ENCODE measurements around the gene CLIC3.
"Not testable (repeated sequence)": the region's sequence is repeated elsewhere in the genome, so short reads cannot be mapped to it uniquely, and the experiment has no call there.

Gene CLIC3, protein sequence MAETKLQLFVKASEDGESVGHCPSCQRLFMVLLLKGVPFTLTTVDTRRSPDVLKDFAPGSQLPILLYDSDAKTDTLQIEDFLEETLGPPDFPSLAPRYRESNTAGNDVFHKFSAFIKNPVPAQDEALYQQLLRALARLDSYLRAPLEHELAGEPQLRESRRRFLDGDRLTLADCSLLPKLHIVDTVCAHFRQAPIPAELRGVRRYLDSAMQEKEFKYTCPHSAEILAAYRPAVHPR

GRCh38 chr9:136996361-136997292, at the start of gene CLIC3:
Gene CLIC3, minus strand, starts transcription at chr9:136996568. Its CDS starts 25 bp downstream, at chr9:136996543.
- no peak for DNase-seq

- peak; percentile 24 for DNase-seq
Measured at GRCh38 chr9:137045294-137046087, 49.1 kb upstream of the CLIC3 start.

DNA sequence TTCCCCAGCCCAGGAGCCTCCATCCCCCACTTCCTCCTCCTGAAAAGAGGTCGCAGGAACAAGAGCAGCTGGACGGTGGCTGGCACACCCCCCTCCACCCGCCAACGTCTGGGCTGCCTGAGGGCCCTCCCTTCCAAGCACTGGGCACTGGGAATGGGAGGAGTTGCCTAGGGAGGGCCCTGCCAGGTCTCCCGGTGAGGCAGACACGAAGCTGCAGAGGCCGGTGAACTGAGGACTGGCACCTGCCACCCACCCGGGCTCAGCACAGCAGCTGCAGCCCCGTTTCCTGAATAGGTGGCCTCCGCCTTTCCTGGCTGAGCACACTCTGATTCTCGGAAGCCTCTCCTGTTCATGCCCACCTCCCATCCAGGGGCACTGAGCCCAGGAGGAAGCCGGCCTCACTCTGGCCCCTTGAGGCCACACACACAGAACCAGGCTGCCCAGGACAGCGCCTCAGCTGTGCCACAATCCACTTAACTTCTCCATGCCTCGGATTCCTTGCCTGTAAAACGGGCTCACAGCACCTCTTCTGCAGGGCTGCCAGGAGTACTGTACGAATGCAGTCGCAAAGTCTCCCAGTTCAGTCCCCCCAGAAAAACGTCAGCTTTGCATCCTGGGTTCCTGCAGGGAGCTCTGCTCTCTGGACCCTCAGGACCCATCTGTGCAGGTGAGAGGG, 48.3 kb upstream of the CLIC3 start:
- DNase-seq: no peak

GRCh38 chr9:137044037-137044436, 47.7 kb upstream of the CLIC3 start:
- no peak for DNase-seq

DNA sequence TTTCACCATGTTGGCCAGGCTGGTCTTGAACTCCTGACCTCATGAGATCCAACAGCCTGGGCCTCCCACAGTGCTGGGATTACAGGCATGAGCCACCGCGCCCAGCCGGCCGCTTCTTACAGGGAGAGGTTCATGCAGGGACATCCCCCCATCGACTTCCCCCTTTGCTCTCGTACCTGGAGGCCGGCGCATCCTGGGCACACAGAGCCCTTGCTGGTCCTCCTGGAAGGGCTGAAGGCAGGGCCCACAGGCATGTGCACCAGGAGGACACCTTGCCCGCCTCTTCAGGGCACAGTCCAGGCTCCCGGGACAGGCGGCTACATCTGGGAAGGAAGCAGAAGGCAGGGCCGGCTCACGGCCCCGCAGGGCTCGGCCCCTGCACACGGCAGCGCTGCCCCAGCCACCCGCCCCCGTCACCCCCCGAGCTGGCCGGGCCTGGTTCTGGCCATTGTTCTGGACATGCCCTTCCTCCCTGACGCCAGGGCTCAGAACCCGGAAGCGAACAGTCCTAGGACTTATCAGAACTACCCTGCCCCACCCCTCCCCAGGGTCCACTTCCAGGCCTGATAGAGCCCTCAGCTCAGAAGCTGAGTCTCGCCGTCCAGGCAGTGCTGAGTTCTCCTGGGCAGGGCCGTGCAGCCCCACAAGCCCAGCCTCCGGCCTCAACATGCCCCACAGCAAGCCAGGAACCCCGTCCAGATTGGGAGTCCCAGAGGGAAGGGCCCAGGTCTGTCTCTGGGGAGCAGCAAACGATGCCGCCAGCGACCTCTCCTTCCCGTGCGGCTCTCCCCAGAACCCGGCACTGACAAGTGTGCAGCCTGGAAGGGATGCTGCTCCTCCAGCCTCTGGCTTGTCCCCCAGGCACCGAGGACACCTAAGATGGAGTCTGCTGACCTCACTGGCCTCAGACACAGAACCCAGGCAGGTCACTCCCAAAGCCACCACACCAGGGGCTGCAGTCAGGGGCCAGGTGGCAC, 46.7 kb upstream of the CLIC3 start:
- DNase-seq: no peak

DNA sequence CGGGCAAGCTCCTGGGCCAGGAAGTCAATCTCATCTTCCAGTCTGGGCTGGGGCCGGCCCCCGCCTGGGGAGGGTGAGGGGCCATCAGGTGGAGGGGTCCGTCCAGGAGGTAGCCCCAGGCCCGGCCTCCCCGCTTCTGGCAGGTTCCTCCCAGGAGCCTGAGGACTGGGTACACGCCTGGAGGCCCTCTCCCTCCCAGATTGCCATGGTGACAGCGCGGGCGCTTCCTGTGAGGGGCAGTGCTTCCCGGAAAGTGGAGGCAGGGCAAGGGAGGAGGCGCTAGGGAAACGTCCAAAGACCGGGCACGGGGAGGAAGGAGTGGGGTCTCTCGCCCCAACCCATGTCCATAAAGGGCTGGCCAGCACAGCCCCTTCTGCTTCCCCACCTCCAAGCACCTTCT, 44.8 kb upstream of the CLIC3 start:
- no peak for DNase-seq

DNA sequence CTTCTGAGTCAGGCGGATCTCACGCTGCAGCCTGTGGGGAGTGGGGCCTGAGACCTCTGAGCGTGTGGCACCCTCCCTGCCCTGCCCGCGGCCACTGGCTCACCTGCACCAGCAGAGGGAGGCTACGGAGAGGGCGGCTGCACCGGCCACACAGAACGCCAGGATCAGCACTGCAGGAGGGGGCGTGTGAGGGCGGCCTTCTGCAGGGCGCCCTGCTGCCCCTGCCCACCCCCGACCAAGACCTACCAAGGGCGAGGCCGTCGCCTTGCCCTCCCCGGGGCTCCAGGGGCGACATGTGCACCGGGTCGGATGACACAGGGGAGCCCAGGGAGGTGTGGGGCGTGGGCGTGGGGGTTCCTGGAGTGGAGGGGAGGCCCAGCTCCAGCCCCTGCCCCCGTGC, 44.2 kb upstream of the CLIC3 start:
- DNase-seq: no peak

GRCh38 chr9:137039611-137040366, 43.4 kb upstream of the CLIC3 start:
- no peak for DNase-seq

DNA sequence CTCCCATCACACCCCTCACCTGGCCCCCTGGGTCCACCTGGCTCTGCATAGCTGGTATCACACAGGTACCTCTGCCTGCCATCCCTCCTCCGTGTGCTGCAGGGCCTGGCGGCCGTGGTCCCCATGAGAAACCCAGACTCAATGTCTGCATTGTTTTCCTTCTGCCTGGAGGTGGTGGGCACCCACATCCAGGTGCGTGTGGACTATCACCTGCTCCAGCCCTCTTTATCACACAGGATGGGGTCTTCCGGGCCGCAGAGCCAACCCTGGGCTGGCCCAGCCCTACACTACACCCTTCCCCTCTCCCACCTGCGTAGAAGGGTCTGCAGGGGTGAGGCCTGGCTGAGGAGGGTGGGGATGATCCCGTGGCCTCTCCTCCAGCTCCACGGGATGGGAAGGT, 42.5 kb upstream of the CLIC3 start:
- no peak for DNase-seq

GRCh38 chr9:137037483-137037882, 41.1 kb upstream of the CLIC3 start:
- DNase-seq: no peak

- no peak for DNase-seq
Measured at GRCh38 chr9:137037035-137037434, 40.7 kb upstream of the CLIC3 start.

DNA sequence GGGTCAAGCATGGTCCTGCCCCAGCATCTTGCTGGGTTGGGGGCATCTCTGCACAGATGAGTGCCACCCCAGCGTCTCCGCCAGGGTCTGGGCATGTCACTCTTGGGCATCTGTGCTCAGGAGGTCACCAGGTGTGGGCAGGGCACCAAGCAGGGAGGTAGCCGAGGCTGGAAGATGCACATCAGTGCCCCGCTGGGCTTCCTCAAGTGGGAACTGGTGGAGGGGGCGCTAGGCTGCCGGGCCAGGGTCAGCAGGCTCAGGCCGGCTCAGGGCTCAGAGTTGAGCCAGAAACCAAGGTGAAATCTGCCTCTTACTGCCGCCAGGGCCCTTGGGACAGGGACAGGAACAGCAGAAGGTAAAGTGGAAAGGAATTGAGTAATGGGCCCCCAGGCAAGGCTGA, 39.6 kb upstream of the CLIC3 start:
- DNase-seq: no peak

- no peak for DNase-seq
Measured at GRCh38 chr9:137035507-137035834, 39.1 kb upstream of the CLIC3 start.

DNA sequence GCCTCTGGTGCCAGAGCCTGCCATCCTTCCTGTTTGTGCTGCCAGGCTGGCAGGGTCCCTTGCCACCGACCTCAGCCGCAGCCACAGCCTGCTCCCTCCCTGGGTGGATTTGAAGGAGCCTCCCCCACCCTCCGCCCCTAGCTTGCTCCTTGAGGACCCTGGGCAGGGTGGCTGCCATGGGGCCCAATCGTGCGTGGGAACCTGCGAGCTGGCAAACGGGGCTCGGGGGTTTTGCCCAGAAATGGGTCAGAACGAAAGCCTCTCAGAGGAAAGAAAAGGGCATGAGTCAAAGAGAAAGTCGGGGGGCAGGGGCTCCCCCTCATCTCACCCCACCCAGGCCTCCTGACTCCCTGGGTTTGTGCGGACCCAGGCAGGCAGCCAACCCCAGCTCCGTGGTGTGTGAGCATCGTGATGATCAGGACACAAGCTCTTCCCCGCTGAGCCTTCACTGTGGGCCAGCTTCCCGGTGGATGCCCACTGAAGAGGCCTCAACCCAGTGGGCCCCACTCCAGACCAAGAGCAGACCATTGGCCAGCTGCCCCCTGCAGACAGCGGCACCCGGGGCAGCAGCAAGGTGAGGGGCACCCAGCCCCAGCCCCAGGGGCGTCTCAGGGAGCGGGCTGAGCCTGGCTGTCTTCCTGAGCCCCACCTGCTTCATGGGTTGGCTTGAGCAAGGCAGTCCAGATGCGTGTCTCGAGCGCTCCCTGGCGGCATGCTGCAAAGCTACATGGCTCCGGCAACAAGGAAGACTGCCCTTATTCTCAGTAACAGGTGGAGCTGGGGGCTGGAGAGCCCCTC, 38.5 kb upstream of the CLIC3 start:
- peak; percentile 38 for DNase-seq

- no peak for DNase-seq
Measured at GRCh38 chr9:137034039-137034708, 37.8 kb upstream of the CLIC3 start.

GRCh38 chr9:137033481-137033880, 37.1 kb upstream of the CLIC3 start:
- not testable (repeated sequence) for DNase-seq

DNA sequence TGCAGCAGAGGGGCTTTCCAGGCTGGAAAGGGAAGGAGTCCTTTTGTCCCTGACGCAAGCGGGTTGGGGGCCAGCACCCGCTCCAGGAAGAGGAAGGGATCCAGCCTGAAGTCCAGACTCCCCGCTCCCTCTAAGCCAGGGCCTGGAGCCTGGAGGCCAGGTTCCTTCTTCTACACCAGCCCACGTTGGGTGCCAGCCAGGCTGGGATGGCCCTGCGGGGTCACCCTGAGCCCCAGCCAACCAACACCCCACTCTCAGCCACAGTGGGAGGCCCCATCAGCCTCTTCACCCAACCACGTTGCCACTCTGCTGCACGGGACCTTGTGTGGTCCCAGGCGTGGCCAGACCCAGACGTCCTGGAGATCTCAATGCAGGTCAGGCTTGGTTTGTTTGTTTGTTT, 36.5 kb upstream of the CLIC3 start:
- no peak for DNase-seq

DNA sequence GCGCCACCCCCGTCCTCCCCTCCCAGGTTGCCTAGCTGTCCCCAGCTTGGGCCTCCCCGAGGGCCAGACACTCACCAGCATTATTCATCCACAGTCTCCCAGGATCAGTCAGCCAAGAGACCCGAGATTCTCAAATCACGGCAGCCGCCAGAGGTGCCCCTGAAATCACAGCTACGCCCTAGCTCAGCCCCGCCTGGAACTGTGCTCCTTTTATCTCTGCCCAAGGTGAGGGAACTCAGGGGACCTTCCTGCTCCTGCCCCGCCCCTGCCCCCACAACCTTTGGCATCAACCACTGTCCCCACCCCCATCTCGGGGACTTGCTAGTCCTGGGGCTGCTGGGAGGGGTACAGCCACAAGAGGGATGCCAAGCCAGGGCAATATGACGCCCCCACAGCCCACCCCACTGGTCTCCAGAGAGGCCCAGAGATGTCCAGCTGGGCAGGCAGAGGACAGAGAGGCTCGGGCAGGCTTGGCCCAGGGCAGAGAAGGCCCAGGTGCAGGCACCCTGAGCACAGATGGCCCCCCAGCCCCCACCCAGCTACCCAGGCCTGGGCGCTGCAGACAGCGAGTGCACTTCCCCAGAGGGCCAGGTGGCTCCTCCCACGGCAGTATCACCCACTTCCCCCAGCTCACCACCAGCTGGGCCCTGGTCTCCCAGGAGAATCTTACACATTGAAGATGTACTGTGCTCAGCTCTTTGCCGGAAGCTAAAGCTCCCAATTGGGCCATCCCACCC, 35.7 kb upstream of the CLIC3 start, which contains the start of gene FUT7:
Gene FUT7, minus strand, starts transcription at position 185 of the 737 bp plus-strand sequence. Its CDS starts 97 bp downstream, at position 88.
- DNase-seq: no peak

Data from DMS 273 treated with DMSO at 0.1 percent for 48 hours (cell line).